Stimulated activated CD4-positive, alpha-beta T cell treated with anti-CD3 and anti-CD28 coated beads, Interleukin-4, amount 100 ng/mL, for 48 hours (primary cell): ENCODE results near the gene ITGA11.

Experiments
- DNase-seq, 2 donors: peaks; one replicate each; pipeline ENCODE4 v3.0.0-alpha.2; 2020; ENCODE audit warnings: low read depth in 2 of 2

ITGA11 gene

DNA sequence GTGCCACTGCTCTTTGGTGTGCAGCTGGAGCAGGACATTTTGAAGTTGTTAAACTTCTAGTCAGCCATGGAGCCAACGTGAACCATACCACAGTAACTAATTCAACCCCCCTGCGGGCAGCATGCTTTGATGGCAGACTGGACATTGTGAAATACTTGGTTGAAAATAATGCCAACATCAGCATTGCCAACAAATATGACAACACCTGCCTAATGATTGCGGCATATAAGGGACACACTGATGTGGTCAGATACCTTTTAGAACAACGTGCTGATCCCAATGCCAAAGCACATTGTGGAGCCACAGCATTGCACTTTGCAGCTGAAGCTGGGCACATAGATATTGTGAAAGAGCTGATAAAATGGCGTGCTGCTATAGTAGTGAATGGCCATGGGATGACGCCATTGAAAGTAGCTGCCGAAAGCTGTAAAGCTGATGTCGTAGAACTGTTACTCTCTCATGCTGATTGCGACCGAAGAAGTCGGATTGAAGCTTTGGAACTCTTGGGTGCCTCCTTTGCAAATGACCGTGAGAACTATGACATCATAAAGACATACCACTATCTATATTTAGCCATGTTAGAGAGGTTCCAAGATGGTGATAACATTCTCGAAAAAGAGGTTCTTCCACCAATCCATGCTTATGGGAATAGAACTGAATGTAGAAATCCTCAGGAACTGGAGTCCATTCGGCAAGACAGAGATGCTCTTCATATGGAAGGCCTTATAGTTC, 142.2 kb downstream of the ITGA11 start:
- no peak for DNase-seq

DNA sequence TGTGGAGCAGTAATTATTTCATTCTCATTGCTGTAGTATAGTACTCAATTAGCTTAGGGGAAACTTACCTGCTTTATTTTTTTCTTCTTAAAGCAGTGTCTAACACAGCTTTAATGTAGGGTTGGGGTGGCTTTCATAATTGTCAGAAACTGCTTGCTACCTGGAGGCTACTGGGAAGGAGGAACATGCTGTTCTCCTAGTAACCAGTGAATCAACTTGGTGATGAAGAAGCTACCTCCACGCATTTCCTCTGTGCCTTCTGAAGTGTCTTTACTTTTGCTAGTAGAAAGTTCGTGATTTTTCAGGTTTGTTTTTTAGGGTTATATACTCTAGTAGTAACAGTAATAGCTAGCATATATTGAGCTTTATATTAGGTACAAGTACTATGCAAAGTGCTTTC, 142.9 kb downstream of the ITGA11 start:
- DNase-seq, result no peak

DNA sequence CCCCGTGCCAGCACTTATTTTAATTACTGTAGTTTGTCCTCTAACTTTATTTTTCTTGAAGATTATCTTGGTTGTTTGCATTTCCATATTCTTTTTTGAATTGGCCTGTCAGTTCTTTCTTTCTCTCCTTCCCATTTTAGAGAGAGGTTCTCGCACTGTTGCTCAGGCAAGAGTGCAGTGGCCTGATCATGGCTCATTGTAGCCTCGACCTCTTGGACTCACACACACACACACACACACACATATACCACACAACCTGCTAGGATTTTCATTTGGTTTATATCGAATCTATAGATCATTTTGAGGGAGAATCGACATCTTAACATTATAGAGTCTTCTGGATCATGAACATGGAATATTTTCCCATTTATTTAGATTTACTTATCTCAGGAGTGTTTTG, 145.7 kb downstream of the ITGA11 start:
- DNase-seq, result no peak

DNA sequence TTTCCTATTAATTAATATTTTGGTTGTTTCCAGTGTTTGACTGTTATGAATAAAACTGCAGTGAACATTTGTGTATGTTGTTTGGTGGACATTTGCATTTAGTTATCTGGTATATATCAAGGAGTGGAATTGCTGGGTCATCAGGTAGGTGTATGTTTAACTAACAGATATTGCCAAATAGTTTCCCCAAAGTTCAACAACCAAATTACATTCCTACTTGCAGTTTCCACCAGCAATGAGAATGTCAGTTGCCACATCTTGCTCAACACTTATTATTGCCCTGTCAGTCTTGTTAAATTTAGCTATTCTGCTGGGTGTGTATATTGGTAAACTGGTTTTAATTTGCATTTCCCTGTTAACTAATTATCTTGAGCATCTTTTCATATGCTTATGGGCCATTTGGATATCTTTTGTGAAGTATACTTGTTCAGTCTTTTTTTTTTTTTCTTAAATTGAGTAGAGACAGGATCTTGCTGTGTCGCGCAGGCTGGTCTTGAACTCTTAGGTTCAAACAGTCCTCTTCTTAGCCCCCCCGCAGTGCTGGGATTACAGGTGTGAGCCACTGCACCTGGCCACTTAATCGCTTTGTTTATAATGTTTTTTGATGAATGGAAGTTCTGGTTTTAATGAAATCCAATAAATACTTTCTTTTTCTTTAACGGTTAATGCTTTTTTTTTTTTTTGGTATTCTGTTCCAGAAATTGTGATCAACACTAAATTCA, 146.5 kb downstream of the ITGA11 start:
- DNase-seq, result no peak

DNA sequence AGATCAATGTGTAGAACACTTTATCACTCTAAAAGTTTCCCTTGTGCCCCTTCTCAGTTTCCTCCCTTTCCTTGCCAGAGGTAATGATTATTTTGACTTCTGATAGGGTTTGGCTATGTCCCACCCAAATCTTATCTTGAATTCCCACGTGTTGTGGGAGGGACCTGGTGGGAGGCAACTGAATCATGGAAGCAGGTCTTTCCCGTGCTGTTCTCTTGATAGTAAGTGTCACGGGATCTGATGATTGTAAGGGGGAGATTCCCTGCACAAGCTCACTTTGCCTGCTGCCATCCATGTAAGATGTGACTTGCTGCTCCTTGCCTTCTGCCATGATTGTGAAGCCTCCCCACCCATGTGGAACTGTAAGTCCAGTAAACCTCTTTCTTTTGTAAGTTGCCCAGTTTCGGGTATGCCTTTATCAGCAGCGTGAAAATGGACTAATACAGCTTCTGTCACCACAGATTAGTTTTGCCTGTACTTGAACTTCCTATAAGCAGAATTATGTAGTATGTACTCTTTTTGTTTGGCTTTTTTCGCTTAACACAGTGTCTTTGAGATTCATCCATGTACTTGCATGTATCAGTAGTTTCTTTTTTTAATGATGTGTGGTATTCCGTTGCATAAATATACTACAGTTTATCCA, 147.2 kb downstream of the ITGA11 start:
- no peak for DNase-seq

DNA sequence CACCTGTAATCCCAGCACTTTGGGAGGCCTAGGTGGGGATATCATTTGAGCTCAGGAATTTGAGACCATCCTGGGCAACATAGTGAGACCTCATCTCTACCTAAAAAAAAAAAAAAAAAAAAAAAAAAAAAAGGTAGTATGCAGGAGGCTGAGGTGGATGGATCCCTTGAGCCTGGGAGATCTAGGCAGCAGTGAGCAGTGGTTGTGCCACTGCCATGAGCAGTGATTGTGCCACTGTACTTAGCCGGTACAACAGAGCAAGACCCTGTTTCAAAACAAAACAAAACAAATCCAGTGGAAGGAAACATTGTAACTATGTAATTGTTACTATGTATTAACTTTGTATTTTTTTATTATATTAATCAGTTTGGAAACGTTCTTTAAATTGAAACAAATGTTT, 148.6 kb downstream of the ITGA11 start:
- no peak for DNase-seq

DNA sequence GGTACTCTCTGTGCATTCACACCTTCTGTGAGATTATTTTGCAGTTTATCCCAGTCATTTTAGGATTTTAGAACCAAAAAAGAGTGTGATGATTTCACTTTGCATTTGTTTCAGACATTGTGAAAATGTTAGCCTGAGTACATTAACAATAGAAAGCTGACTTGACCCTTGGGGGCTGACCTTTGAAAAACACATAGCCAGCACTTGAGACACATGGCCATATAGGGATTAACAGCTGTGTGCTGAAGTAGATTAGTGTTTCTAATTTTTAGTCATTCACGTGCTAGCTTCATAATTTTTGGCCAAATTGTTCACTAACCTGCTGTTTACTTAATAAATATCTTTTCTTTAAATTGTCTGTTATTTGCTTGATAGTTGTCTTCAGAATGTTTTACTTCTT, 151.0 kb downstream of the ITGA11 start:
- no peak for DNase-seq

DNA sequence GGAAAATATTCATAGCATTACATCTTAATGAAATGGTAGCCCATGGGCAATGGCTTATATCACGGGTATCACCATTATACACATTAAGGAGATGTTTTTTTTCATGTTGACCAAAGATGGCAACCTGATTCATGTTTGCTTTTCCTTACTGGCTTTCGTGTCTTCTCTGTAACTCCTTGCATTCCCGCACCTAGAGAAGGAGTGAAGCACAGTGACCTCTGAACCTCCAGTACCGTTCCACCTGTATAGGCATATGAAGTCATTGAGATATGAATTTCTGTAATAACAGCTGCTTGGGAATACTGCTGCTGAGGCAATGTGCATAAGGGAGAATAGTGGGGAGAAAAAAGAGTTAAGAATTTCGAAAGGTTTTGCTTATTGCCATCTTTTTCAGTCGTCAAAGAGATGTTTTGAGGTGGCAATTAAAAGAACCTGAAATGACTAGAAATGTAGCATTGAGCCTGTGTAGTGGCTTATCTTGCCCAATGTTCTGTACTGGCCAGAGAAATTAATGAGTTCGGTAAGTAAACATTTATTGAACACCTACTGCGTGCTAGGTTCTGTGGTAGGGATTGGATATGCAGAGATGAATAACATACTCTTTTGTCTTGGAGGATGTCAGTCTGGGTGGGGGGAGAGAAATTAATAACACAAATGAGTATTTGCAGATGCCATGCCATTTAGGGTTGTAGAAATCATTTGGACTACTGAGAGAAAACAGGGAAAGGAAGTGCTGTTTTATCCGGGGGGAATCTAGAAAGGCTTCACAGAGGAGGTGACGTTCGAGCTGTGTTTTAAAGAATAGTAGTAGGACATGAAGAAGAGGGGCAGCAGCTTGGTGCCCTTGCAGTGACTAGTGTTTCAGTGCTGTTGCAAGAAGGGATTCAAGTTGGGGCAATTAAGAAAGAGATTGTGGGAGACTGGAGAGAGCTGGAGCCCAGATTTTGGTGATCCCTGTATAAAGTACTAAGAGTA, 151.9 kb downstream of the ITGA11 start:
- DNase-seq, result no peak

DNA sequence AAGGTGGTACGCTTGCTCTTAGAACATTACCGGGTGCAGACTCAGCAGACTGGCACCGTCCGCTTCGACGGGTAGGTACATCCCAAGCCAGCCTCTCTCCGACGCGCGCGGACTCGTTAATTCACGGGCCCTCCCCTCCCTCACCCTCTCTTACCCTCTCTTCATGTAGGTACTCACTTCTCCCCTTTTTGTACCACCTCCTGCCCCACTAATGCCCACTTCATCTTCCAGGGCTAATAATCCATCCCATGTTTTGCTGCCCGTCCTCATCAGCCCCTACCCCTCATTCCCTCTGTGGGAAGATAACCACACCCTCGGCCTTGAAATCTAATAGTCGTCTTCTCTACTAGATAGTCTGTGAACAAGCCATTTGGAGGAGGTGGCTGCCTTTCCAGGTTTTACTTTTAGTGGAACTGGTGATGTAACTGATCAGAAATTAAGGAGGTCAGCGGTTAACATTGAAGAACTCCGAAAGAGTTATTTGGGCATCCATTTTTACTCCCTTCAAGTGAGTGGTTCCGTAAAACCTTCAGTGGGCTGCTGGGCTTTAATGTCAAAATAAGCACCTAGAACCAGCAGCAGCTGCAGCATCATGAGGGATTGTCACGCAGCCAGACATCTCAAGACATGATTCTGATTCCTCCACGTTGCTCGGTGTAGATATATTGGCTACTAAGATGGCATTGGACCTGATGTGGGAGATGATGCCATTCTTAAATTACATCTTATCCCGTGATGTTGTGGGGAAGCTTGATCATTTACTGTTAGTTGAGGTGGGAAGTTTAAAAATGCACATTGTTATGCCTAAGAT, 153.2 kb downstream of the ITGA11 start:
- no peak for DNase-seq

DNA sequence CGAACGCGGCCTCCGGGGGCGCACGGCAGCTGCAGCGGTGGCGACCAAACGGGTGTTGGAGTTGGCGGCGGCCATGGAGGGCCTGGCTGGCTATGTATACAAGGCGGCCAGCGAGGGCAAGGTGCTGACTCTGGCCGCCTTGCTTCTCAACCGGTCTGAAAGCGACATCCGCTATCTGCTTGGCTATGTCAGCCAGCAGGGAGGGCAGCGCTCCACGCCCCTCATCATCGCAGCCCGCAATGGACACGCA, 153.7 kb downstream of the ITGA11 start:
- peak in 1 of 2 donors; percentile 59 for DNase-seq

DNA sequence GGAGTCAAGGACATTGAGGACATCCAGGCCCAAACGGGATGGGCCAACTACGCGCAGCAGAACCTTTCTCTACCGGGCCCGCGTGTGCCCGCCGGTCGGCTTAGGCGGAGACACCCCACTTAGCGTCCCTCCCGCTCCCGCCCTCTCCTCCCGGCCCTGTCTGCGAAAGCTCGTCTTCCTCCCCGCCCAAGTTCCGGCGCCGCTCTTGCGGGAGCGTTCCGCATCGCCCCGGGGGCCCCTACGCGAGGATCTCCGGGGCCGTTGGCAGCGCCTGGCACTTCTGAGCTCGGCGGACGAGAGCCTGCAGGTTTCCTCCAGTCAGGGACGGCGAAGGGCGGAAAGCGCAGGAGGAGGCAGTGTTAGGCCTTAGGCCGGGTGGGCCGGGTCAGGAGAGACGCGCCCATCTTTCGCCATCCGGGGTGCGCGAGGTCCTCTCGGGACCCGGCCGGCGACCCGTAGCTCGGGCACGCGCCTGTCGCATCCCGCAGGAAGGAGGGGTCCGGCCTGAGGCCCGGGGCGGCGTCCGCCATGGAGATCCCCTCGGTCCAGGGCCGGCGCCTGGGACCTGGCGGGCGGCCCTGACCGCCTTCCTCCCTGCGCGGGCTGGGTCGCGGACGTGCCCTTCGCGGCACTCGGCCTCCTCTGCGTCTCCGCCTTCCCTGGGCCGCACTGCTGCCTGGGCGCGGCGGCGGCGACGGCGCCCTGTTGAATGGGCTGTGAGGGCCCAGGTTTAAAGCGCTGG, 154.2 kb downstream of the ITGA11 start, which contains the start of gene FEM1B:
Gene FEM1B, plus strand, starts transcription at position 143 of the 742 bp plus-strand sequence. CDS start 673 bp downstream, outside the sequence.
- DNase-seq, result peak; percentile 75 to 82

DNA sequence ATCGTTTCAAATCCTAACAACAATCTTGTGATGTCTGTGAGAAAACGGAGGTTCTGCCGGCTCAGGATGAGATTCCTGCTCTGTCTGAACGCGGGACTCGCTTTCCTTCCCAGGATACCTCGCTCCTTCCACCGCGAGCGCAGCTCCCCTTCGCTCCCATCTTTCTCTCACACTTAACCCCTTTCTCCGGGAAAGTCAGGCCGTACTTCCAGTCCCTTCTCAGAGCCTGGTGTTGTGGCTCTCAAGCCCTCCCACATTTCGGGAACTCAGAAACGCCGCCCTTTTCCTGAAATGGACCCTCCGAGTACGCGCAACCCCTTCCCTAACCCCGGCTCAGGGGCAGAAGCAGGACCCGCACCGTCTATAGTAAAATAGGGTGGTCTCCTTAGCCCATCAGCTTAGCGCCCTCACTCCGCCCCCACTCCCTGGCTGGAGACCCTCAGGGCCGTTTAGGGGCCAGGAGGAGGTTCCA, 154.8 kb downstream of the ITGA11 start:
- no peak for DNase-seq

DNA sequence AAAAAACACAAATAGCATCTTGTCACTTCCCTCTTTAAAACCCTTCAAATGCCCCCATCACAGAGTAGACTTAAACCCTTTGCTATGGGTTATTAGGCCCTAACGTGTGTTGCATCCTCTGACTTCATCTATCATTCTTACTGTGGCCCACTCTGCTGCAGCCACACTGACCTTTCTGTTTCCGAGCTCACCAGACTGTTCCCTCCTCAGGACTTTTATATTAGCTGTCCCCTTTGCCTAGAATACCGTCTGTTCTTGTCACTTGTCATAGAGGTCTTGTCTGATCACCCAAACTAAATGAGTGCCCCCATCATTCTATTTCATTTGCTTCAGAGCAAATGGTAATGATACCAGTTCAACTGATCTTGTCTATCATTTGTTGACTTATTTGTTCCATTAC, 155.3 kb downstream of the ITGA11 start:
- DNase-seq, result no peak

DNA sequence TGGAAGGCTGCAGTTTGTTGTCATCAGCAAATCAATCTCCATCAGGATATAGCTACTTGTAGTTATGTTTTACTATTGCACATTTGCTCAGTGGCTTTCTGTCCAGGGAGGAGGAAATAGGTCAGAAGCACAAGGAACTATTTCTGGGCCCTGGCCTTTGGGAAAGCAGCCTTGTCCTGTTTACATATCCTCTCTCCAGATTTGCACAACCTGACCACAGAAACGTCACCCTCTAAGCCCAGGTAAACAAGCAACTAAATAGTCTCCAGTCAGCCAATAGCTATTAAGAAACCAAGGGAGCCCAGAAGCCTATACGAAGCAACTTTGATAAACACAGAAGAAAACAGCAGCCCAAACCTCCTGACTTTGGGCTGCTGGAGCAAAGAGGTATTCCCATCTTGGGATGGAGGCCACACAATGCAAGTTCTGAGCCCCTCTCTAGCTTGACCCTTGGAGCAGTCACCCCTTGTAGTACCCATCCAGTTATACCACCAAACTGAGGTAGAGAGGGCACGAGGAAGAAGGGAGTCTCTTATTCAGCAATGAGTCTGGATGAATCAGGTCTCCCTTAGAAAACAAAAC, 156.7 kb downstream of the ITGA11 start:
- DNase-seq, result no peak

DNA sequence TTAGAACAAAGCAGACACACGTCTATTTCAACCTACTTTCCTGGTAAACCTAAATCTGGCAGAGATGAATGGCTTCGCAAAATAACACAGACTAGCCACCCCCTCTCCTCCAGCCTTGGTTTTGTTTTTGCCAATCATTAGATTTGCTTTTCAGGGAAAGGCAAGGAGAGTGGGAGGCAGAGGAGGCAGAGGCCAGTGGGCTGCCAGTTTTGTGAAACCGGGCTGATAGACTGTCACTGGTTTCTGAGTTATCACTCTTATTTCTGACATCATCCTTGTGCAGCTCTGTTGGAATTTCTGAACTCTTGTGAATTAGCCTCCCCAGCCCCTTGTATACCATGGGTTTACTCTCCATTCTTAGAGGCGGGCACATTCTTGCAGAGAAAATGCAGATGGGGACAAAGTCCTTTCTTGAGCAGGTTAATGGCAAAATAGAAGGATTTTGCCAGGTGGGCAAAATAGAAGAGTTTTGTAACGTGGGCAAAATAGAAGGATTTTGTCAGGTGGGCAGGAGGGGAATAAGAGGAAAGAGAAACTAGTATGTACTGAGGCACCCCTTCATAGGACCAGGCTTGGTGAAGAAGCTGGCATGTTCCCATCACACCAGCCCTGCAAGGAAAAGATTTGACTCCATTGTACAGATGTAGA, 157.6 kb downstream of the ITGA11 start:
- DNase-seq, result no peak

DNA sequence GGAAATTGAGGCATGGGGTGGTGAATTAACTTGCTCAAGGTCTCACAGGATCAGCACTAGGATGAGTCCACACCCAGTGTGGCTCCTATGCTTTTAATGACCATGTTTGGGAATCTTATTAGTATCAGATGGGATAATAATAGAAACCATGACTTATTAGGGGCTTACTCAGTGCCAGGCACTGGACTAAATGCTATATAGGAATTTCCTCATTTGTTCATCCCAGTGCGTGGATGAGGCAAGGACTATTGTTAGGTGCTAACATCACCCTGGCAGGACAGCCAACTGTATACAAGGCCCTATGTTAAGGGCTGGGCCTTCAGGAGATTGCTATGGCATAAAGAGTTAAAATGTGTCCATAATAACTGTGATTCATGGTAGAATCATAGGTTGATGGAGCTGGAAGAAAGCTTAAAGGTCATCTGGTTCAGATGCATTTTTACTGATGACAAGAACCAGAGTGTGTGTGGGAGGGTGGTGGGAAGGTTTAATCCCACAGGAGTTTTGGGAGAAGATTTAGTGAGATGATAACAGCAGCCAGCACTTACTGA, 159.2 kb downstream of the ITGA11 start:
- no peak for DNase-seq

DNA sequence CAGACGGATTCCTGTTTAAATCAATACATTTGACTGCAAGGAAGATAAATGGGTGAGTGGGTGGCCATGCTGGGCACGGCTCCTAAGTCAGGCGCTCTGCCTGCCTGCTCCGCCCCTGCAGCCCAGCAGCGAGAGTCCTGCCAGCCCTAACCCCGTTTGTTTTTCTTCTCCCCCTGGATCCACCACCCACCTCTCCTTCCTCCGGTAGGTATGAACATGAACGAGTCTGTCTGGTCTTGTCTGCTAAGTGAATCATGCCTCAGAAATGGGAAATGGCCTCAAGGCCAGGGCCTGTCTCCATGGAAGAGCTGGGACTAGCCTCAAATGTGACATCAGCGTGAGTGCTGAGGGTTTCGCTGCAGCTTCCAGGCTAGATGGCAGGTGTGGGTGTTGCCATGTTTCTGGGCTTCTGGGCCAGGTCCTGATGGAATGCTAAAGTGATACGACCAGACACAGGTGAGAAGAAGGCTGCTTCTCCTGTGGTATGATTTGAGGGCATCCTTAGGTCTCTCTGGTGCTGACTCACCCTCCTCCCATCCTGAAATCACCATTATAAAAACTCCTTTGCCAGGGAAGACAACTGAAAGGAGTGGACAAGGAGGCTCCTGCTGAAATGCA, 160.0 kb downstream of the ITGA11 start:
- no peak for DNase-seq

DNA sequence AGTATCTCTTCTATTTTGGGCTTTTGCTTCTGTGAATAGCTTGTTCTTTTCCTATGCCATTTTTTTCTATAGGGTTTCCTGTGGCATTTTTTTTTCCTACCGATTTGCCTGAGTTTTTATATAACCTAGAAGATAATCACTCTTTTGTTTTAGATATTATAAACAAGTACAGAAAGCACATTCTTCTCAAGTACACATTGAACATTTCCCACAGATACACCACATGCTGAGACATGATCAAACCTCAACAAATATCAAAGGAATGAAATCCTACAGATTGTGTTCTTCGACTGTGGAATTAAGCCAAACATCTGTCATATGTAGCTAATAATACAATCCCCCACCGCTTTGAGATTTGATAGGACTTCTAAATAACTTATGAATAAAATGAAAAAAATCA, 163.6 kb downstream of the ITGA11 start:
- DNase-seq, result no peak

DNA sequence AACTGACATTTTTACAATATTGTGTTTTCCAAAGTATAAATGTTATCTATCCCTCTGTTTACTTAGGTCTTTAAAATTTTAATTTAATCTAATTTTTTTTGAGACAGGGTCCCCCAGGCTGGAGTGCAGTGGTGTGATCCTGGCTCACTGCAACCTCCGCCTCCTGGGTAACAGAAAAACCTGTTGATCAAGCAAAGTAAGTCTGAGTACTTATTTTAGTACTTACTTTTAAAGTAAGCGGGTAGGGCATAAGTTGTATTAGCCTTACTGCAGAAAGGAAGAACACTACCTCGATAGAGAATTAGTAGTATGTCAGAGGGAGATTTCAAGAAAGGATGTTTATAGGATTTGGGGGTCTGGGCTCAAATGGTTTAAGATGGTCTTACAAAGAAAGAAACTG, 166.3 kb downstream of the ITGA11 start:
- DNase-seq, result no peak
